Thyroid gland (tissue), 4 donors: Measurements from ENCODE around the gene PNPLA5. TPM values are rescaled to one million over a fixed set of nuclear protein-coding genes. Genes with fewer than 3 reads are reported as not detected.
A peak's percentile ranks its signal among the peaks of the same experiment; 100 is the strongest.

Source experiments
- DNase-seq, 2 donors: peaks; one replicate each; pipeline ENCODE4 v3.0.0-alpha.2; 2019
- H3K27ac ChIP-seq, 3 donors: fragments of 200-600 bp; sonication (generic); 1 replicate in 2 of 3; 2 replicates in 1 of 3; pipeline ENCODE4 v1.5.1; 2016 to 2019; ENCODE audit warnings: mild to moderate bottlenecking in 1 of 3, moderate library complexity in 1 of 3
- H3K27me3 ChIP-seq: fragments of 200-600 bp; sonication (generic); one replicate; pipeline ENCODE4 v1.5.1; 2019
- H3K36me3 ChIP-seq, 2 donors: fragments of 200-600 bp; sonication (generic); one replicate each; pipeline ENCODE4 v1.5.1; 2016 to 2019
- H3K4me1 ChIP-seq, 2 donors: fragments of 200-600 bp; sonication (generic); one replicate each; pipeline ENCODE4 v1.5.1; 2017 to 2019
- H3K4me3 ChIP-seq, 3 donors: fragments of 200-600 bp; sonication (generic); replicated peaks in 1 of 3; 1 replicate in 2 of 3; 2 replicates in 1 of 3; pipeline ENCODE4 v1.5.1; 2016; ENCODE audit warnings: mild to moderate bottlenecking in 1 of 3
- H3K9me3 ChIP-seq: fragments of 200-600 bp; sonication (generic); one replicate; pipeline ENCODE4 v1.5.1; 2017
- POLR2A ChIP-seq, 2 donors: fragments of 450-650 bp; IDR thresholded peaks; one replicate each; pipeline ENCODE4 v1.6.1; 2017; ENCODE audit warnings: antibody characterized with exemption in 2 of 2, mild to moderate bottlenecking in 2 of 2, moderate library complexity in 1 of 2
- WGBS, 2 donors: methylation state at CpG; one replicate each; pipeline ENCODE4 v1.1.5; 2017; 5-methylcytosine and 5-hydroxymethylcytosine counted together
- intact Hi-C: fragments of 100-400 bp; cut with DNase I; formaldehyde crosslinking; loops from one replicate; pipeline ENCODE4 v1.15.1; 2023
- total RNA-seq, 4 donors: library from RNA; depleted of rRNA; stranded (reverse); fragments of >200 nt; gene quantifications; one replicate each; pipeline ENCODE4 v1.2.3, GENCODE V29; 2016
- TF ChIP-seq, protein P1 (sequence below), 6 experiments: fragments of 200-600 bp in 3 of 6; fragments of 450-650 bp in 3 of 6; sonication (generic) in 3 of 6; IDR thresholded peaks; one replicate each; pipeline ENCODE4 v1.5.1; 2016 to 2019; ENCODE audit warnings: antibody characterized with exemption in 6 of 6, mild to moderate bottlenecking in 2 of 6, inconsistent platforms in 1 of 6, moderate library complexity in 1 of 6

Gene PNPLA5
- total RNA-seq, 4 donors from 2014 or later: not detected

GRCh38 chr22:43851058-43851978 lies 40.5 kb downstream of the PNPLA5 start:
- H3K9me3 ChIP-seq: no peaks in the 10 kb centered on the region
- no peaks in the 10 kb centered on the region for H3K36me3 ChIP-seq
- no peak overlapping the region for H3K4me3 ChIP-seq
- no peaks in the 10 kb centered on the region for H3K27me3 ChIP-seq
- intact Hi-C loops: no loop called here
- no peaks in the 10 kb centered on the region for H3K4me1 ChIP-seq
- no peak for DNase-seq
- TF ChIP-seq, protein P1, sequence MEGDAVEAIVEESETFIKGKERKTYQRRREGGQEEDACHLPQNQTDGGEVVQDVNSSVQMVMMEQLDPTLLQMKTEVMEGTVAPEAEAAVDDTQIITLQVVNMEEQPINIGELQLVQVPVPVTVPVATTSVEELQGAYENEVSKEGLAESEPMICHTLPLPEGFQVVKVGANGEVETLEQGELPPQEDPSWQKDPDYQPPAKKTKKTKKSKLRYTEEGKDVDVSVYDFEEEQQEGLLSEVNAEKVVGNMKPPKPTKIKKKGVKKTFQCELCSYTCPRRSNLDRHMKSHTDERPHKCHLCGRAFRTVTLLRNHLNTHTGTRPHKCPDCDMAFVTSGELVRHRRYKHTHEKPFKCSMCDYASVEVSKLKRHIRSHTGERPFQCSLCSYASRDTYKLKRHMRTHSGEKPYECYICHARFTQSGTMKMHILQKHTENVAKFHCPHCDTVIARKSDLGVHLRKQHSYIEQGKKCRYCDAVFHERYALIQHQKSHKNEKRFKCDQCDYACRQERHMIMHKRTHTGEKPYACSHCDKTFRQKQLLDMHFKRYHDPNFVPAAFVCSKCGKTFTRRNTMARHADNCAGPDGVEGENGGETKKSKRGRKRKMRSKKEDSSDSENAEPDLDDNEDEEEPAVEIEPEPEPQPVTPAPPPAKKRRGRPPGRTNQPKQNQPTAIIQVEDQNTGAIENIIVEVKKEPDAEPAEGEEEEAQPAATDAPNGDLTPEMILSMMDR (IDR thresholded peaks at IDR 0.05): no peak
- TF ChIP-seq POLR2A (IDR thresholded peaks at IDR 0.05): no peak
- WGBS, 2 donors: 66 to 72% methylated on average over 13 of the region's 13 CpGs
- no peak overlapping the region for H3K27ac ChIP-seq

GRCh38 chr22:43850529-43850928 lies 41.3 kb downstream of the PNPLA5 start:
- H3K27me3 ChIP-seq: no peaks in the 10 kb centered on the region
- no peak overlapping the region for H3K27ac ChIP-seq
- no peaks in the 10 kb centered on the region for H3K9me3 ChIP-seq
- no peak for DNase-seq
- 70 to 79% methylated on average over 12 of the region's 12 CpGs for WGBS, 2 donors
- no peaks in the 10 kb centered on the region for H3K4me1 ChIP-seq
- intact Hi-C loops: no loop called here
- TF ChIP-seq, protein P1 (IDR thresholded peaks at IDR 0.05): no peak
- no peak for TF ChIP-seq POLR2A (IDR thresholded peaks at IDR 0.05)
- no peaks in the 10 kb centered on the region for H3K36me3 ChIP-seq
- no peak overlapping the region for H3K4me3 ChIP-seq

DNA sequence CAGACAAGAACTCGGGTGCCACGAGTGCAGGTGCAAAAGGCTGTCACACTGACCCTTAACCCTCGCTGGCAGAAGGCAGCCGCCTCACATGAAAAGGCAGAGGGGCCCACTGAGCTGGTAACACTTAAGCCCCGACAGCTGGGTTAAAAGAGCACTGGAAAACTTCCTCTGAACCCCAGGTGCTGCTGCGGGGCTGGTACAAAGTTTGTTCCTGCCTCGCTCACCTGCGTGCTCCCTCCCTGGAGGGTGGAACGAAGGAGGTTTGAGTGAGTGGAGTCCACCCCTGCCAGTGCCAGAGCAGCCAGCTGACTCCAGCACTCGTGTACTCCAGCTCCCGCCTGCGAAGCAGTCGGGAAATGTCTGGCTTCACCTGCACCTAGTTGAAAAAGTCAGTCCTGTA lies 42.1 kb downstream of the PNPLA5 start:
- TF ChIP-seq, protein P1 (IDR thresholded peaks at IDR 0.05): no peak
- H3K4me3 ChIP-seq: no peak overlapping the region
- intact Hi-C loops: no loop called here
- no peak overlapping the region for H3K27ac ChIP-seq
- no peak for DNase-seq
- no peaks in the 10 kb centered on the region for H3K27me3 ChIP-seq
- no peaks in the 10 kb centered on the region for H3K4me1 ChIP-seq
- WGBS, 2 donors: 84 to 86% methylated on average over 13 of the region's 13 CpGs
- H3K36me3 ChIP-seq: no peaks in the 10 kb centered on the region
- no peaks in the 10 kb centered on the region for H3K9me3 ChIP-seq

DNA sequence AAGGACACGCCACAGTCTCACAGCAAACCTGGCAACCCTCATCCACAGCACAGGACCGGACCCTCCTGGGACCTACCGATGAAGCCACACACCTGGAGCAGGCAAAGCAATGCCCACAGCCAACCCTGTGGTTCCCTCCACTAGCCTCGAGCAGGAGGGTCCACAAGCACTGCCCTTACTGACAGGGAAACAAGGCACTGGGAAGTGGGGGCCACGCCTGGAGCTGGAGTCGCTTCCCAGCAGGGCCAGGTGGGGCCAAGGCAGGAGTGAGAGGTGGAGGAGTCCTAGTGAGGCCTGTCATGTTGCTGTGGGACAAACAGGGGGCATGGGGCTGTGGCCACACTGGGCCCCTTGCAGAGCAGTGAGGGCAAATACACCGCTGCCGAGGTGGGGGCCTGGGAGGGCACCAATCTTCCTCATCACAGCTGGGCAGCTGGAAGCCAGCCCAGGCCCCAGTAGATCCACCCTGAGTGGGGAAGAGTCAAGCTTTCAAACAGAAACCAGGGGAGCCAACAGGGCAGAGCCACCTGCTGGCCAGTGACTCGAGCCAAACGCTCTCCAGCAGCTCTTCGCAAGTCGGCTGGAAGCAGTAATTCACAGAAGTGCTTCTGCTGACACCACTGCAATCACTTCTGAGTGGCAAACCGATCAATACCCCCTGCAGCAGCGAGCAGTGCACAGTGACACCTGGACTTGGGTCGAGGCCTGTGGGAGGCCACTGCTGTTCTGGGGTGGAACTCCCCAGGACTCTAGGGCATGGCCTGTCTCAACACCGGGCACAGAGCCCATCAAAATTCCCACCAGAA lies 43.2 kb downstream of the PNPLA5 start:
- intact Hi-C loops: no loop called here
- TF ChIP-seq POLR2A (IDR thresholded peaks at IDR 0.05): no peak
- TF ChIP-seq, protein P1 (IDR thresholded peaks at IDR 0.05): peak in 1 of 6 experiments; percentile 42
- Histone ChIP-seq H3K9me3 (no peaks in the 10 kb centered on the region), H3K4me3 (no peak overlapping the region), H3K27ac (no peak overlapping the region), H3K4me1 (no peaks in the 10 kb centered on the region), H3K36me3 (no peaks in the 10 kb centered on the region), H3K27me3 (no peaks in the 10 kb centered on the region)
- DNase-seq: peak; percentile 12 to 19
- 46% methylated on average over 8 to 12 of the region's 16 CpGs for WGBS, 2 donors
